ENCODE measurements around the gene TUBGCP6.

DNA sequence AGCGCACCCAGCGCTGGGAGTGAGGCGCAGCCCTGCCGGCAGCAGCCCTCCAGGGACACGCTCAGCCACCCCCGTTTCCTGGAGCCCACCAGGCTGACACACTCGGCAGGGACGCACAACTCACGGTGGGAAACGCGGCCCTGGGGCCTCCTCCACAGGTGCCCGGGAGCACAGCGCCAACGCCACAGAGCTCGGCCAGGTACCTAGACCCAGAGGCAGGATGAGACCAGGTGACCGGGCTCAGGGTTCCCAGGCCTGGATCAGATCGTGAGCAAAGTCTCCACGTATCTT is 18.0 kb downstream of the TUBGCP6 start:
- TF ChIP-seq GATA2 (IDR thresholded peaks at IDR 0.05; ENCODE audit: low read depth, low read length) = no peak
- no peak for TF ChIP-seq GATA3 (IDR thresholded peaks at IDR 0.05; ENCODE audit: low read depth, low read length)
